ENCODE results near the gene MEIS3. TPM values are rescaled to one million over a fixed set of nuclear protein-coding genes. Genes with fewer than 3 reads are reported as not detected.
A peak's percentile ranks its signal among the peaks of the same experiment; 100 is the strongest.

MEIS3 gene
- total and polyA plus RNA-seq, 9 donors: 7.2 to 30.6 (median 18.6) TPM

- DNase-seq: no peak
- Histone ChIP-seq H3K4me1 (ENCODE audit: insufficient read depth) (peaks cover 3% of the 10 kb centered on the region), H3K36me3 (no peaks in the 10 kb centered on the region), H3K4me3 (no peak overlapping the region), H3K27ac (no peak overlapping the region), H3K27me3 (no peaks in the 10 kb centered on the region), H3K9me3 (no peaks in the 10 kb centered on the region)
- intact Hi-C loops (cut with DNase I): loop anchor here in 2 of 4 donors (1.0 to 10.0 kb wide), 2 partner anchors 35 to 127 kb away; no protein-coding TSS in a partner anchor
- 1 to 3% (median 2%) methylated on average over 31 of the region's 31 CpGs for WGBS, 3 donors
- TF ChIP-seq, protein P1, sequence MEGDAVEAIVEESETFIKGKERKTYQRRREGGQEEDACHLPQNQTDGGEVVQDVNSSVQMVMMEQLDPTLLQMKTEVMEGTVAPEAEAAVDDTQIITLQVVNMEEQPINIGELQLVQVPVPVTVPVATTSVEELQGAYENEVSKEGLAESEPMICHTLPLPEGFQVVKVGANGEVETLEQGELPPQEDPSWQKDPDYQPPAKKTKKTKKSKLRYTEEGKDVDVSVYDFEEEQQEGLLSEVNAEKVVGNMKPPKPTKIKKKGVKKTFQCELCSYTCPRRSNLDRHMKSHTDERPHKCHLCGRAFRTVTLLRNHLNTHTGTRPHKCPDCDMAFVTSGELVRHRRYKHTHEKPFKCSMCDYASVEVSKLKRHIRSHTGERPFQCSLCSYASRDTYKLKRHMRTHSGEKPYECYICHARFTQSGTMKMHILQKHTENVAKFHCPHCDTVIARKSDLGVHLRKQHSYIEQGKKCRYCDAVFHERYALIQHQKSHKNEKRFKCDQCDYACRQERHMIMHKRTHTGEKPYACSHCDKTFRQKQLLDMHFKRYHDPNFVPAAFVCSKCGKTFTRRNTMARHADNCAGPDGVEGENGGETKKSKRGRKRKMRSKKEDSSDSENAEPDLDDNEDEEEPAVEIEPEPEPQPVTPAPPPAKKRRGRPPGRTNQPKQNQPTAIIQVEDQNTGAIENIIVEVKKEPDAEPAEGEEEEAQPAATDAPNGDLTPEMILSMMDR (IDR thresholded peaks at IDR 0.05): no peak
- TF ChIP-seq POLR2A (IDR thresholded peaks at IDR 0.05) (no peak), EP300 (IDR thresholded peaks at IDR 0.05) (no peak)
Measured at GRCh38 chr19:47421844-47422395, 2.6 kb upstream of the MEIS3 start.

DNA sequence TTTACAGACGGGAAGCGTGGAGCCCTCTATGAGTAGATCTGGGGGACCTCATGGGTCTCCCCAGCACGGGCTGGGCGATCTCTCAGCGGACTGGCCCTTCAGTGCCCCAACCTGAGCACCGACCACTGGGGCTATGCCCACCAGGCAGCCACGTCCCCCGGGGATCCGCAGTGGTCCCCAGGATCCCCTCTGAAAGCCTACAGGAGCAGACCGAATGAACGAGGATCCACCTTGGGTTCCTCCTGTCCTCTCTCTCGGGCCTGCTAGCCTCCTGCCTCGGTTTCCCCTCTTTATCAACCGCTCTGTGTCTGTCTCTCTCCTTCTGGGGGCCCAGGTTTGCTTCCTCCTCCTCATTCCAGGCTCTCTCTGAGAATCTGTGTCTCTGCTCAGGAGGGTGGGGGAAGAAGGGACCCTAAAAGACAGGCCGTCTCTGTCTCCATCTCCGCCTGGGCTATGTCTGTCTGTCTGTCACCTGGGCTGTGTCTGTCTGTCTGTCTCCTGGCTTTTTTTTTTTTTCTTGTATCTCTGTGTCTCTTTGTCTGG is 2.0 kb upstream of the MEIS3 start:
- intact Hi-C loops (cut with DNase I): loop anchor here in 2 of 4 donors (10.0 kb wide), 1 partner anchor 127 kb away; no protein-coding TSS in a partner anchor

GRCh38 chr19:47419789-47420188 is 462 bp upstream of the MEIS3 start:
- WGBS, 3 donors: 8 to 16% (median 11%) methylated on average over 17 to 19 of the region's 19 CpGs
- Histone ChIP-seq H3K9me3 (no peaks in the 10 kb centered on the region), H3K36me3 (no peaks in the 10 kb centered on the region), H3K27me3 (no peaks in the 10 kb centered on the region), H3K27ac (no peak overlapping the region), H3K4me1 (ENCODE audit: insufficient read depth) (peaks cover 3% of the 10 kb centered on the region), H3K4me3 (no peak overlapping the region)
- intact Hi-C loops (cut with DNase I): loop anchor here in 3 of 4 donors (10.0 kb wide), 2 partner anchors 115 to 125 kb away; partner anchors contain the start of gene C5AR1 (in 1 of the 3)
- DNase-seq: no peak
- TF ChIP-seq, protein P1 (IDR thresholded peaks at IDR 0.05): no peak
- TF ChIP-seq POLR2A (IDR thresholded peaks at IDR 0.05) (no peak), EP300 (IDR thresholded peaks at IDR 0.05) (no peak)

More for the DNA sequence above, 2.0 kb upstream of the MEIS3 start:
- H3K9me3 ChIP-seq: no peaks in the 10 kb centered on the region
- no peak for DNase-seq
- no peak overlapping the region for H3K27ac ChIP-seq
- H3K4me1 ChIP-seq (ENCODE audit: insufficient read depth): peaks cover 3% of the 10 kb centered on the region
- H3K36me3 ChIP-seq: no peaks in the 10 kb centered on the region
- TF ChIP-seq POLR2A (IDR thresholded peaks at IDR 0.05) (no peak), EP300 (IDR thresholded peaks at IDR 0.05) (no peak)
- TF ChIP-seq, protein P1 (IDR thresholded peaks at IDR 0.05): no peak
- WGBS, 3 donors: 12 to 17% (median 13%) methylated on average over 14 to 16 of the region's 16 CpGs
- no peaks in the 10 kb centered on the region for H3K27me3 ChIP-seq
- no peak overlapping the region for H3K4me3 ChIP-seq

GRCh38 chr19:47418692-47419029 is 666 bp downstream of the MEIS3 start:
- peak overlapping the region; percentile 71 for H3K4me3 ChIP-seq
- WGBS, 3 donors: 0 to 1% (median 0%) methylated on average over 9 of the region's 9 CpGs
- TF ChIP-seq POLR2A (IDR thresholded peaks at IDR 0.05): no peak
- no peaks in the 10 kb centered on the region for H3K36me3 ChIP-seq
- intact Hi-C loops (cut with DNase I): loop anchor here in 1 of 4 donors (10.0 kb wide), 1 partner anchor 114 kb away; the partner anchor contains the start of gene C5AR1
- DNase-seq: no peak
- peaks cover 3% of the 10 kb centered on the region for H3K4me1 ChIP-seq (ENCODE audit: insufficient read depth)
- no peaks in the 10 kb centered on the region for H3K9me3 ChIP-seq
- peak overlapping the region in 1 of 2 donors; percentile 75 for H3K27ac ChIP-seq
- H3K27me3 ChIP-seq: no peaks in the 10 kb centered on the region

Measured in ovary (tissue), 9 donors.